Natural killer cell treated with Interleukin-12 subunit alpha and Interleukin-12 subunit beta and Interleukin-15 and Interleukin-18, amount 100 ng/mL, for 72 hours (primary cell): ENCODE results near the gene SLC1A2. TPM values are rescaled to one million over a fixed set of nuclear protein-coding genes. Genes with fewer than 3 reads are reported as not detected.
A peak's percentile ranks its signal among the peaks of the same experiment; 100 is the strongest.

ENCODE experiments used
- ATAC-seq, 2 donors: fragments of 150-1000 bp; cut with Tn5 transposase in 1 of 2; sonication (Bioruptor Pico), chemical (Tn5 transposase) in 1 of 2; 2 replicates each; pipeline ENCODE4 v1.10.0; 2021
- DNase-seq: peaks from one replicate; pipeline ENCODE4 v3.0.0; 2022; ENCODE audit warnings: low spot score
- H3K27ac Mint-ChIP-seq, 2 donors: 1 replicate in 1 of 2; 2 replicates in 1 of 2; pipeline ENCODE4 v1.8.0; 2022; ENCODE audit warnings: mixed read lengths in 2 of 2, mild to moderate bottlenecking in 1 of 2, moderate library complexity in 1 of 2
- H3K27me3 Mint-ChIP-seq, 2 donors: 1 replicate in 1 of 2; 2 replicates in 1 of 2; pipeline ENCODE4 v1.8.0; 2022; ENCODE audit warnings: mixed read lengths in 2 of 2
- H3K36me3 Mint-ChIP-seq: one replicate; pipeline ENCODE4 v1.8.0; 2022; ENCODE audit warnings: mixed read lengths
- H3K4me1 Mint-ChIP-seq, 2 donors: 1 replicate in 1 of 2; 2 replicates in 1 of 2; pipeline ENCODE4 v1.8.0; 2022; ENCODE audit warnings: low read depth in 2 of 2, mixed read lengths in 2 of 2, mild to moderate bottlenecking in 1 of 2
- H3K4me3 Mint-ChIP-seq: one replicate; pipeline ENCODE4 v1.8.0; 2022; ENCODE audit warnings: mixed read lengths
- H3K9me3 Mint-ChIP-seq: 2 replicates; pipeline ENCODE4 v1.8.0; 2022; ENCODE audit warnings: mixed read lengths
- total RNA-seq, 2 donors: library from RNA; stranded (reverse); gene quantifications; one replicate each; pipeline ENCODE4 v1.2.3, GENCODE V29; 2022

SLC1A2 gene
- total RNA-seq, 2 donors from 2014 or later, result 0.12 TPM; not detected in 1

GRCh38 chr11:35424157-35424940 lies 5.0 kb upstream of the SLC1A2 start:
- Mint-ChIP-seq H3K4me1 (no peaks in the 10 kb centered on the region), H3K27ac (no peak overlapping the region), H3K9me3 (no peaks in the 10 kb centered on the region), H3K27me3 (peaks cover 46 to 87% of the 10 kb centered on the region in 2 donors), H3K4me3 (no peak overlapping the region), H3K36me3 (no peaks in the 10 kb centered on the region)
- ATAC-seq (no peak), DNase-seq (no peak)

GRCh38 chr11:35420371-35420770 lies 1.0 kb upstream of the SLC1A2 start:
- DNase-seq (no peak), ATAC-seq (no peak)
- Mint-ChIP-seq H3K36me3 (no peaks in the 10 kb centered on the region), H3K4me1 (peaks cover 2 to 4% of the 10 kb centered on the region in 2 donors), H3K9me3 (no peaks in the 10 kb centered on the region), H3K4me3 (no peak overlapping the region), H3K27ac (no peak overlapping the region), H3K27me3 (peaks cover 52 to 81% of the 10 kb centered on the region in 2 donors)

DNA sequence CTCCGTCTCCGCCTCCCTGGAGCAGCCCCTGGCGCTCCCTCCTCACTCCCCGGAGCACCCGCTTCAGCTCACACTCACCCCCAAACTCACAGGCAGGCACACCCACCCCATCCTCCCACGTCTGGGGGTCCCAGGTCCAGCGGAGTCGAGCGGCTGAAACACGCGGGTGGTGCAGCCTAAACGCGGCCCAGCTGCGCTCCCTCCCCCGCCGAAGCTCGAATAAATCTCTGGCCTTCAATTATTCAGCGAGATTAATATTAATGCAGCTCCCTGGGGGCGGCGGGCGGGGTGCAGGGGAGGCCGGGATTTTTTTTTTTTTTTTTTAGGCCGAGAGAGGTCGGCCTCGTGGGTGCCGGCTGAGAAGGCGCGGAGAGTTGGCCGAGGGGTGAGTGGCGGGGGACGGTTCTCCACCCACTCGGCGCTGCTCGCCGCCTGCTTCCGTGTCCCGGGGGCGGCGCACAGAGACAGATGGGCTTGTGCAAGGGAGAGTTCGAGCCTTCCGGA lies 524 bp upstream of the SLC1A2 start:
- Mint-ChIP-seq H3K27ac (no peak overlapping the region), H3K27me3 (peaks cover 51 to 81% of the 10 kb centered on the region in 2 donors), H3K36me3 (no peaks in the 10 kb centered on the region), H3K9me3 (no peaks in the 10 kb centered on the region), H3K4me1 (peaks cover 2 to 4% of the 10 kb centered on the region in 2 donors), H3K4me3 (no peak overlapping the region)
- DNase-seq (no peak), ATAC-seq (peak in 1 of 2 donors; percentile 41)

GRCh38 chr11:35418282-35419183 lies 825 bp downstream of the SLC1A2 start:
- no peaks in the 10 kb centered on the region for H3K9me3 Mint-ChIP-seq
- DNase-seq, result no peak
- H3K27ac Mint-ChIP-seq, result no peak overlapping the region
- peak; percentile 27 to 28 for ATAC-seq
- H3K4me1 Mint-ChIP-seq, result peaks cover 2 to 4% of the 10 kb centered on the region in 2 donors
- H3K36me3 Mint-ChIP-seq, result no peaks in the 10 kb centered on the region
- peaks cover 53 to 87% of the 10 kb centered on the region in 2 donors for H3K27me3 Mint-ChIP-seq
- H3K4me3 Mint-ChIP-seq, result no peak overlapping the region

DNA sequence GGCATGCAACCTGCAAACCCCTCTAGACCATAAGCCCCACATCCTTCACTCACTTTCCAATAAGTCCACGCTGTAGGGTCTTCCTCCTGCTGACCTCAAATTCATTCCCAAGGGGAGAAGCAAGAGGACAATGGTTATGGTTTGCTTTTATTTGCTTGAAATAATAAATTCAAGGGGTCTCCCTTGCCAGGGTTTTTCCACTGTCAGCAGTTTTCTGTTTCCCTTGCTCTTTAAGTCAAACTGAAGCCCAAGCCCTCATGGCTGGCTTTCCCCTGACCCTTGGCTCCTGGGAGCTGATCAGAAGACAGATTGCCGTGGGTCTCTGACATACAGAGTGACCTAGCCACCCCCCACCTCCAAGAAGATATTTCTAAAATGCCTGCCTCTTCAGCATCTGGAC lies 3.9 kb downstream of the SLC1A2 start:
- Mint-ChIP-seq H3K27me3 (peaks cover 37 to 72% of the 10 kb centered on the region in 2 donors), H3K4me1 (peaks cover 2 to 4% of the 10 kb centered on the region in 2 donors), H3K36me3 (no peaks in the 10 kb centered on the region), H3K27ac (no peak overlapping the region), H3K9me3 (no peaks in the 10 kb centered on the region), H3K4me3 (no peak overlapping the region)
- DNase-seq (no peak), ATAC-seq (no peak)

GRCh38 chr11:35414776-35415175 lies 4.6 kb downstream of the SLC1A2 start:
- H3K36me3 Mint-ChIP-seq, result no peaks in the 10 kb centered on the region
- no peak overlapping the region for H3K4me3 Mint-ChIP-seq

GRCh38 chr11:35414311-35414710 lies 5.0 kb downstream of the SLC1A2 start:
- no peak for ATAC-seq
- Mint-ChIP-seq H3K4me1 (peaks cover 2 to 4% of the 10 kb centered on the region in 2 donors), H3K9me3 (no peaks in the 10 kb centered on the region)

More at GRCh38 chr11:35414776-35415175, 4.6 kb downstream of the SLC1A2 start:
- no peak overlapping the region for H3K27ac Mint-ChIP-seq
- H3K4me1 Mint-ChIP-seq, result peaks cover 2 to 4% of the 10 kb centered on the region in 2 donors
- DNase-seq, result no peak
- no peak for ATAC-seq
- peaks cover 34 to 68% of the 10 kb centered on the region in 2 donors for H3K27me3 Mint-ChIP-seq
- H3K9me3 Mint-ChIP-seq, result no peaks in the 10 kb centered on the region

DNA sequence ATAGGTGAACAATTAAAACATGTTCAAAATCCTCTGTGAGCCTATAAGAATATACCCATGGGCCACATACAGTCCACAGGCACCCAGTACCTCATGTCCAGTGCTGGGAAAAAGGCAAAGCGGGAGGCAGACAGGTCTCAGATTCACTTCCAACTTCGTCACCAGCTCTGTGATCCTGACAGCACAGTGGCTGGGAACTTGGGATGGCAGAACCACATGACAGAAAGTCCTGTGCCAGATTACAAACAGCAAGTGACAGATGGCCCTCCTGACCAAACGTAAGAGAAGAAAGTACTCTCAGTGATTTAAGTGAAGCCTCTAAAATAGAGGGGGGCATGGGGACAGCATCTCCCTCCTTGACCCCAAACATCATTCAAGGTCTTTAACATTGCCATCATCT lies 5.8 kb downstream of the SLC1A2 start:
- peaks cover 32 to 66% of the 10 kb centered on the region in 2 donors for H3K27me3 Mint-ChIP-seq
- no peaks in the 10 kb centered on the region for H3K9me3 Mint-ChIP-seq
- ATAC-seq, result no peak
- no peak for DNase-seq
- peaks cover 2 to 3% of the 10 kb centered on the region in 2 donors for H3K4me1 Mint-ChIP-seq
- no peaks in the 10 kb centered on the region for H3K36me3 Mint-ChIP-seq
- no peak overlapping the region for H3K27ac Mint-ChIP-seq
- no peak overlapping the region for H3K4me3 Mint-ChIP-seq

More at GRCh38 chr11:35414311-35414710, 5.0 kb downstream of the SLC1A2 start:
- no peak for DNase-seq
- H3K36me3 Mint-ChIP-seq, result no peaks in the 10 kb centered on the region
- H3K4me3 Mint-ChIP-seq, result no peak overlapping the region
- peaks cover 34 to 68% of the 10 kb centered on the region in 2 donors for H3K27me3 Mint-ChIP-seq
- H3K27ac Mint-ChIP-seq, result no peak overlapping the region

GRCh38 chr11:35412285-35412684 lies 7.1 kb downstream of the SLC1A2 start:
- Mint-ChIP-seq H3K9me3 (no peaks in the 10 kb centered on the region), H3K4me1 (no peaks in the 10 kb centered on the region), H3K27ac (no peak overlapping the region), H3K4me3 (no peak overlapping the region), H3K36me3 (no peaks in the 10 kb centered on the region), H3K27me3 (peaks cover 23 to 54% of the 10 kb centered on the region in 2 donors)
- no peak for ATAC-seq
- no peak for DNase-seq

GRCh38 chr11:35407041-35407440 lies 12.3 kb downstream of the SLC1A2 start:
- no peaks in the 10 kb centered on the region for H3K36me3 Mint-ChIP-seq
- peaks cover 0 to 6% of the 10 kb centered on the region in 2 donors for H3K4me1 Mint-ChIP-seq
- peaks cover 8 to 9% of the 10 kb centered on the region in 2 donors for H3K27me3 Mint-ChIP-seq
- ATAC-seq (no peak), DNase-seq (no peak)
- H3K9me3 Mint-ChIP-seq, result no peaks in the 10 kb centered on the region
- H3K27ac Mint-ChIP-seq, result no peak overlapping the region
- H3K4me3 Mint-ChIP-seq, result no peak overlapping the region

DNA sequence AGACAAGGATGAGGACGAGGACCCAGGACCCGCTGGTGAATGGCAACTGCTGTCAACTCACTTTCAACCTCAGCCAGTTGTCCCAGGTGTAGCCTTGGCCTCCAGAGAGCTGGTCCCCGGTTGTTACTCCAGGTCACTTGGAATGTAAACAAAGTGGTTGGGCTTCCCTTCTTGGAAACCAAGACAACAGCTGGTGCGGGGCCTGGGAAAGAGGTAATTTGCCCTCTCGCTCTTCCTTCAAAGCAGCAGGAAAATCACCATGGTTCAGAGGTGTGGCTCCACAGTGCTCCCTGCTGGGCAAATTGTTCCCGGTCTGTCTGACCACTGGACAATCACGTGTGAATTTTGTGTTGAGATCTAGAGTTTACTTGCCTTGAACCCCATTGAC lies 15.0 kb downstream of the SLC1A2 start:
- ATAC-seq (no peak), DNase-seq (no peak)
- Mint-ChIP-seq H3K27ac (no peak overlapping the region), H3K36me3 (no peaks in the 10 kb centered on the region), H3K4me3 (peak overlapping the region; percentile 23), H3K27me3 (peaks cover 7 to 10% of the 10 kb centered on the region in 2 donors), H3K9me3 (no peaks in the 10 kb centered on the region), H3K4me1 (peaks cover 0 to 6% of the 10 kb centered on the region in 2 donors)

DNA sequence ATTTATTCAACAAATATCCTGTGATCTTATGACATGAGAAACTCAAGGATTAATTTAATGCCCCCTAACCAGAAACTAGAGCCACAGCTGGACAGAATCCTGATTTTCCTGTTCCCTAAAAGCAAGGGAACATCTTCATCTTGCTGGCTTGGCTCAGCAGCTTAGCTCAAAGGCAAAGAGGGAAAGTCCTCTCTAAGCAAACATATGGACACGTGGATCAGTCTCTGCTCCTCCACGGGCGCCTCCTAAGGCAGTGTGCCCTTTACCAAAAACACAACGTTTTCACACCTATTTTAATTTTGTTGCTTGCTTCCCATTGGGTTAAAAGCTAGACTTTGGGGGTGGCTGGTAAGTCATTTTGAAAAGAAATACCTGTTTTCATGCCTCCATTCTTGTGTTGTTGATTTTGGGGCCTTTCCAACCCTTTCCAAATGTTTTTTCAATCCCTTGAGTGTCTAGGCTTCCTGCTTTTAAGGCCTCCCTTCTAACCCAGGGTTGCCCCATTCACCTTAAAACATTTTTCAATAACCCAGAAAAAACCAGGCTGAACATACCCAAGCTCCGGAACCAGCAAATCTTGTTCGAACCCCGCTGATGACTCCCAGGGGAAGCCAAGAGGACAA lies 15.5 kb downstream of the SLC1A2 start:
- H3K36me3 Mint-ChIP-seq, result no peaks in the 10 kb centered on the region
- H3K4me3 Mint-ChIP-seq, result no peak overlapping the region
- H3K9me3 Mint-ChIP-seq, result no peaks in the 10 kb centered on the region
- peaks cover 0 to 6% of the 10 kb centered on the region in 2 donors for H3K4me1 Mint-ChIP-seq
- H3K27ac Mint-ChIP-seq, result no peak overlapping the region
- ATAC-seq (no peak), DNase-seq (no peak)
- H3K27me3 Mint-ChIP-seq, result peaks cover 12 to 15% of the 10 kb centered on the region in 2 donors
